ENCODE data around the gene NAV3. TPM values are rescaled to one million over a fixed set of nuclear protein-coding genes. Genes with fewer than 3 reads are reported as not detected.

NAV3 gene
- total RNA-seq, 1 experiment from 2014 or later = 3.0 TPM

GRCh38 chr12:78081590-78082314 lies 251.1 kb downstream of the NAV3 start:
- Mint-ChIP-seq H3K4me1 (no peaks in the 10 kb centered on the region), H3K27me3 (ENCODE audit: low read depth) (no peaks in the 10 kb centered on the region), H3K4me3 (no peak overlapping the region), H3K9me3 (no peaks in the 10 kb centered on the region), H3K27ac (no peak overlapping the region), H3K36me3 (ENCODE audit: insufficient read depth in 1 of 3, low read depth in 3 of 3) (no peaks in the 10 kb centered on the region)
- no peak overlapping the region for H3T11ph ChIP-seq (ENCODE audit: low read length)
- H2AK5ac ChIP-seq (ENCODE audit: insufficient read length, low read length) = no peak overlapping the region
- no peak overlapping the region for H3K27ac ChIP-seq (ENCODE audit: insufficient read length, low read depth, low read length)
- no peak overlapping the region for H2BK20ac ChIP-seq (ENCODE audit: low read depth, low read length, poor library complexity, severe bottlenecking)
- H3K14ac ChIP-seq (ENCODE audit: insufficient read depth, low read length) = no peak overlapping the region
- no peak overlapping the region for H4K91ac ChIP-seq (ENCODE audit: insufficient read length, low read depth, low read length)
- TF ChIP-seq, protein P1, sequence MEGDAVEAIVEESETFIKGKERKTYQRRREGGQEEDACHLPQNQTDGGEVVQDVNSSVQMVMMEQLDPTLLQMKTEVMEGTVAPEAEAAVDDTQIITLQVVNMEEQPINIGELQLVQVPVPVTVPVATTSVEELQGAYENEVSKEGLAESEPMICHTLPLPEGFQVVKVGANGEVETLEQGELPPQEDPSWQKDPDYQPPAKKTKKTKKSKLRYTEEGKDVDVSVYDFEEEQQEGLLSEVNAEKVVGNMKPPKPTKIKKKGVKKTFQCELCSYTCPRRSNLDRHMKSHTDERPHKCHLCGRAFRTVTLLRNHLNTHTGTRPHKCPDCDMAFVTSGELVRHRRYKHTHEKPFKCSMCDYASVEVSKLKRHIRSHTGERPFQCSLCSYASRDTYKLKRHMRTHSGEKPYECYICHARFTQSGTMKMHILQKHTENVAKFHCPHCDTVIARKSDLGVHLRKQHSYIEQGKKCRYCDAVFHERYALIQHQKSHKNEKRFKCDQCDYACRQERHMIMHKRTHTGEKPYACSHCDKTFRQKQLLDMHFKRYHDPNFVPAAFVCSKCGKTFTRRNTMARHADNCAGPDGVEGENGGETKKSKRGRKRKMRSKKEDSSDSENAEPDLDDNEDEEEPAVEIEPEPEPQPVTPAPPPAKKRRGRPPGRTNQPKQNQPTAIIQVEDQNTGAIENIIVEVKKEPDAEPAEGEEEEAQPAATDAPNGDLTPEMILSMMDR (conservative IDR thresholded peaks at IDR 0.05) = no peak
- H3K18ac ChIP-seq (ENCODE audit: insufficient read length, low read depth, low read length) = no peak overlapping the region
- H3K23ac ChIP-seq (ENCODE audit: insufficient read length, low read depth, low read length) = no peak overlapping the region
- H4K5ac ChIP-seq (ENCODE audit: insufficient read length, low read depth, low read length) = no peak overlapping the region
- no peaks in the 10 kb centered on the region for H3K79me2 ChIP-seq (ENCODE audit: insufficient read depth, low read length)
- no peak for DNase-seq
- H3K4me2 ChIP-seq (ENCODE audit: insufficient read depth, insufficient read length, low read length) = no peak overlapping the region
- H3K4me1 ChIP-seq (ENCODE audit: insufficient read depth, low read length) = no peaks in the 10 kb centered on the region
- no peaks in the 10 kb centered on the region for H4K20me1 ChIP-seq (ENCODE audit: control insufficient read depth, insufficient read depth, insufficient read length)
- H3K9me3 ChIP-seq (ENCODE audit: control insufficient read depth, low read depth, low read length) = no peaks in the 10 kb centered on the region
- no CpG with 5 or more reads among the region's 5 CpGs for WGBS (ENCODE audit: extremely low coverage, insufficient read length, low lambda C conversion rate)
- no peak overlapping the region for H2AFZ ChIP-seq (ENCODE audit: low read length)
- H3K56ac ChIP-seq (ENCODE audit: insufficient read length, low read depth, low read length) = no peak overlapping the region
- no peak overlapping the region for H2BK120ac ChIP-seq (ENCODE audit: low read depth, low read length, poor library complexity, severe bottlenecking)
- H3K9ac ChIP-seq (ENCODE audit: extremely low read depth, insufficient read length, low read length) = no peak overlapping the region
- no peaks in the 10 kb centered on the region for H3K23me2 ChIP-seq (ENCODE audit: insufficient read length, low read depth, low read length, poor library complexity, severe bottlenecking)
- no peak overlapping the region for H3K4ac ChIP-seq (ENCODE audit: low read depth, low read length)
- no peak overlapping the region for H4K8ac ChIP-seq (replicated peaks; ENCODE audit: insufficient read length, low read depth, low read length)
- no peak overlapping the region for H2BK12ac ChIP-seq (ENCODE audit: insufficient read length, low read depth, low read length)
- H3K79me1 ChIP-seq (ENCODE audit: insufficient read depth, low read depth, low read length, poor library complexity, severe bottlenecking) = no peaks in the 10 kb centered on the region
- H3K27me3 ChIP-seq (ENCODE audit: insufficient read depth, low read length) = no peaks in the 10 kb centered on the region
- no peak overlapping the region for H2BK5ac ChIP-seq (ENCODE audit: insufficient read length, low read length)
- H2BK15ac ChIP-seq (ENCODE audit: low read depth, low read length) = no peak overlapping the region
